Esophagus mucosa (tissue), 1 donor: ENCODE data around the gene ENPP1. TPM values are rescaled to one million over a fixed set of nuclear protein-coding genes. Genes with fewer than 3 reads are reported as not detected.
"Not testable (repeated sequence)": the region's sequence is repeated elsewhere in the genome, so short reads cannot be mapped to it uniquely, and the experiment has no call there.

ENCODE experiments used
- ATAC-seq: fragments of 200-7000 bp; cut with Tn5 transposase; one replicate; pipeline ENCODE4 v1.9.1; 2020
- total RNA-seq: library from RNA; stranded (reverse); gene quantifications from one replicate; pipeline ENCODE4 v1.2.4, GENCODE V29; 2023
- donor health status: DM: yes; HTN: yes; CAD: no.

The ENPP1 gene
- total RNA-seq, 1 donor from 2014 or later = 0.36 TPM

- no peak for ATAC-seq
Observed at GRCh38 chr6:131877999-131878789, 70.4 kb downstream of the ENPP1 start.

GRCh38 chr6:131883016-131883415 is 75.2 kb downstream of the ENPP1 start:
- ATAC-seq = no peak

GRCh38 chr6:131885237-131885636 is 77.4 kb downstream of the ENPP1 start:
- no peak for ATAC-seq

GRCh38 chr6:131886517-131886916 is 78.7 kb downstream of the ENPP1 start:
- ATAC-seq = no peak

- no peak for ATAC-seq
Observed at GRCh38 chr6:131890091-131890490, 82.3 kb downstream of the ENPP1 start.

GRCh38 chr6:131893198-131893597 is 85.4 kb downstream of the ENPP1 start:
- no peak for ATAC-seq

- ATAC-seq = no peak
Observed at GRCh38 chr6:131894493-131895424, 86.9 kb downstream of the ENPP1 start.

GRCh38 chr6:131897050-131897435 is 89.2 kb downstream of the ENPP1 start:
- ATAC-seq = no peak

GRCh38 chr6:131897621-131898020 is 89.8 kb downstream of the ENPP1 start:
- ATAC-seq = no peak

- no peak for ATAC-seq
Observed at GRCh38 chr6:131898718-131899117, 90.9 kb downstream of the ENPP1 start.

GRCh38 chr6:131900231-131900630 is 92.4 kb downstream of the ENPP1 start:
- peak; percentile 42 for ATAC-seq

- not testable (repeated sequence) for ATAC-seq
Observed at GRCh38 chr6:131901326-131901873, 93.6 kb downstream of the ENPP1 start.

GRCh38 chr6:131903734-131904133 is 95.9 kb downstream of the ENPP1 start:
- not testable (repeated sequence) for ATAC-seq

- ATAC-seq = not testable (repeated sequence)
Observed at GRCh38 chr6:131908787-131909186, 101.0 kb downstream of the ENPP1 start.

GRCh38 chr6:131909408-131910218 is 101.8 kb downstream of the ENPP1 start:
- peak; percentile 77 for ATAC-seq

- ATAC-seq = no peak
Observed at GRCh38 chr6:131910219-131910589, 102.4 kb downstream of the ENPP1 start.

- no peak for ATAC-seq
Observed at GRCh38 chr6:131910956-131911355, 103.1 kb downstream of the ENPP1 start.

GRCh38 chr6:131911951-131912350 is 104.1 kb downstream of the ENPP1 start:
- no peak for ATAC-seq

- ATAC-seq = no peak
Observed at GRCh38 chr6:131914234-131914633, 106.4 kb downstream of the ENPP1 start.

- ATAC-seq = peak; percentile 58
Observed at GRCh38 chr6:131914967-131915751, 107.3 kb downstream of the ENPP1 start.

GRCh38 chr6:131916091-131916796 is 108.4 kb downstream of the ENPP1 start:
- ATAC-seq = not testable (repeated sequence)
